K562 (cell line): Measurements from ENCODE around the gene NKAPL. TPM values are rescaled to one million over a fixed set of nuclear protein-coding genes. Genes with fewer than 3 reads are reported as not detected.
A peak's percentile ranks its signal among the peaks of the same experiment; 100 is the strongest.

ENCODE experiments used
- ATAC-seq: fragments of 200-7000 bp; cut with Tn5 transposase; 3 replicates; pipeline ENCODE4 v1.9.1; 2020; ENCODE audit warnings: moderate library complexity
- BruUV-seq: library from RNA; stranded (reverse); fragments of 400-500 nt; replicated peaks from 2 replicates; lab custom pipeline; 2021; lab: Mats Ljungman, UMichigan
- CTCF ChIA-PET: fragments of 300-600 bp; formaldehyde crosslinking; extraction: SDS; loops from one replicate; lab custom pipeline; 2021; ENCODE audit warnings: low intra/inter-chr PET ratio; lab: Yijun Ruan, JAX
- POLR2A ChIA-PET: fragments of 300-600, 350-650 bp; sonication (Branson Sonifier 250); formaldehyde crosslinking; extraction: SDS; loops from one replicate; lab custom pipeline; 2021; ENCODE audit warnings: antibody characterized with exemption, inconsistent platforms; lab: Yijun Ruan, JAX
- DNase-seq, 4 experiments: peaks; one replicate each; pipeline versions ENCODE4 v3.0.0 to v3.0.0-alpha.2; 2011 to 2018; ENCODE audit warnings: low spot score in 3 of 4, mixed read lengths in 3 of 4; ENCODE audit errors: extremely low read depth in 1 of 4
- FAIRE-seq: peaks from 2 replicates; lab custom pipeline; 2011; peaks lifted over from hg19 to GRCh38; lab: Jason Lieb, UNC
- H2AFZ ChIP-seq: 2 replicates; pipeline ENCODE4 v1.6.0; 2011; ENCODE audit warnings: low read depth, low read length, control low read depth, inconsistent platforms
- H3K27ac ChIP-seq: fragments of 200-600 bp; 3 replicates; pipeline ENCODE4 v1.8.0; 2011; ENCODE audit warnings: low read depth, mild to moderate bottlenecking, control low read depth, inconsistent platforms, low read length, moderate library complexity, mixed read lengths; ENCODE audit errors: extremely low read depth
- H3K27me3 ChIP-seq, 2 experiments: fragments of 300-600 bp in 1 of 2; 2 replicates in 1 of 2; 3 replicates in 1 of 2; pipeline versions ENCODE4 v1.6.0 to v1.8.0; 2011; ENCODE audit warnings: inconsistent platforms in 2 of 2, low read length in 2 of 2, mild to moderate bottlenecking in 1 of 2, mixed read lengths in 1 of 2, moderate library complexity in 1 of 2; ENCODE audit not compliant: control insufficient read depth in 2 of 2, insufficient read depth in 2 of 2
- H3K36me3 ChIP-seq: fragments of 300-600 bp; 3 replicates; pipeline ENCODE4 v1.8.0; 2011; ENCODE audit warnings: mild to moderate bottlenecking, low read length, inconsistent platforms; ENCODE audit not compliant: control insufficient read depth, insufficient read depth
- H3K4me1 ChIP-seq, 2 experiments: fragments of 200-600 bp in 1 of 2; replicated peaks in 1 of 2; 2 replicates in 1 of 2; 3 replicates in 1 of 2; pipeline versions ENCODE4 v1.5.1 to v1.8.0; 2011; ENCODE audit warnings: inconsistent platforms in 2 of 2, low read length in 2 of 2, mild to moderate bottlenecking in 1 of 2, mixed read lengths in 1 of 2, moderate library complexity in 1 of 2; ENCODE audit not compliant: control insufficient read depth in 2 of 2, insufficient read depth in 2 of 2
- H3K4me2 ChIP-seq: 2 replicates; pipeline ENCODE4 v1.6.1; 2011; ENCODE audit warnings: low read length, control low read depth, inconsistent platforms, mixed read lengths; ENCODE audit not compliant: insufficient read depth
- H3K4me3 ChIP-seq: fragments of 200-600 bp; sonication (generic), shearing (Covaris generic); 2 replicates; pipeline ENCODE4 v1.5.1; 2016; ENCODE audit warnings: control low read depth, inconsistent platforms
- H3K79me2 ChIP-seq: fragments of 200-600 bp; 3 replicates; pipeline ENCODE4 v1.8.0; 2011; ENCODE audit warnings: low read length, inconsistent platforms; ENCODE audit not compliant: control insufficient read depth, insufficient read depth
- H3K9ac ChIP-seq, 2 experiments: 2 replicates each; pipeline versions ENCODE4 v1.6.0 to v1.6.1; 2011; ENCODE audit warnings: low read depth in 2 of 2, low read length in 2 of 2, control low read depth in 1 of 2, inconsistent platforms in 1 of 2, mild to moderate bottlenecking in 1 of 2, mixed read lengths in 1 of 2; ENCODE audit not compliant: insufficient read depth in 1 of 2
- H3K9me1 ChIP-seq: one replicate; pipeline ENCODE4 v1.6.0; 2011; ENCODE audit warnings: inconsistent platforms, mild to moderate bottlenecking, low read length, moderate library complexity; ENCODE audit not compliant: control insufficient read depth, insufficient read depth
- H3K9me3 ChIP-seq: replicated peaks from 2 replicates; pipeline ENCODE4 v1.5.1; 2011; ENCODE audit warnings: low read depth, low read length, inconsistent platforms; ENCODE audit not compliant: control insufficient read depth, insufficient read depth
- H4K20me1 ChIP-seq: replicated peaks from 2 replicates; pipeline ENCODE4 v1.6.1; 2011; ENCODE audit warnings: low read length, inconsistent platforms, mixed read lengths; ENCODE audit not compliant: control insufficient read depth, insufficient read depth
- CBFA2T3 ChIP-seq: fragments of 450-650 bp; IDR thresholded peaks from 2 replicates; pipeline ENCODE4 v1.6.1; 2017
- CBX8 ChIP-seq: fragments of 200-600 bp; sonication (generic); IDR thresholded peaks from 2 replicates; pipeline ENCODE4 v1.6.1; 2012; ENCODE audit warnings: borderline replicate concordance, mixed run types, low read depth, mild to moderate bottlenecking, moderate library complexity, mixed read lengths, low read length, control low read depth, inconsistent platforms; ENCODE audit not compliant: poor library complexity, severe bottlenecking; ENCODE audit errors: extremely low read depth
- HEY1 ChIP-seq: fragments of 250-450 bp; sonication (Bioruptor Pico); IDR thresholded peaks from 2 replicates; pipeline ENCODE4 v1.5.0; 2020; ENCODE audit warnings: mild to moderate bottlenecking, moderate library complexity, borderline replicate concordance
- TCF7 ChIP-seq: sonication (generic); IDR thresholded peaks from 2 replicates; pipeline ENCODE4 v1.6.1; 2016; ENCODE audit warnings: antibody characterized with exemption, borderline replicate concordance
- YY1 ChIP-seq, 3 experiments: IDR thresholded peaks; 2 replicates each; pipeline ENCODE4 v1.6.1; 2011; ENCODE audit warnings: low read length in 2 of 3, mild to moderate bottlenecking in 2 of 3, moderate library complexity in 2 of 3, borderline replicate concordance in 1 of 3, control low read depth in 1 of 3, low read depth in 1 of 3; ENCODE audit not compliant: insufficient read depth in 3 of 3, insufficient replicate concordance in 2 of 3, control insufficient read depth in 1 of 3, insufficient read length in 1 of 3; ENCODE audit errors: extremely low read depth in 1 of 3
- ZFPM2 ChIP-seq: fragments of 250-450 bp; sonication (Bioruptor Pico); IDR thresholded peaks from 2 replicates; pipeline ENCODE4 v1.5.1; 2022; ENCODE audit warnings: mild to moderate bottlenecking
- WGBS: fragments of 100-300 bp; shearing (Covaris generic); methylation state at CpG from one replicate; pipeline ENCODE4 v1.1.6; 2016; ENCODE audit warnings: low coverage, mixed read lengths; ENCODE audit not compliant: insufficient coverage; ENCODE audit errors: missing lambda C conversion rate; 5-methylcytosine and 5-hydroxymethylcytosine counted together
- in situ Hi-C: fragments of 300-500 bp; cut with MboI; formaldehyde crosslinking; loops from 4 replicates; pipeline ENCODE4 v1.15.0; 2018; ENCODE audit warnings: inconsistent platforms, mixed read lengths
- intact Hi-C: fragments of 100-400 bp; cut with micrococcal nuclease; formaldehyde crosslinking; loops from 2 replicates; pipeline ENCODE4 v1.14.2; 2022
- polyA plus RNA-seq, 8 experiments: library from polyadenylated mRNA; depleted of rRNA in 4 of 8; stranded (reverse) in 5 of 8; unstranded in 3 of 8; fragments of >200 nt; fragmentation: Nextera tagmentation in 2 of 8; fragmentation: Illumina TruSeq in 1 of 8; extraction: Ambion mirVana in 2 of 8; extraction: Trizol in 1 of 8; gene quantifications; 2 replicates each; pipeline versions ENCODE4 v1.2.1 to v1.2.3, GENCODE V29; 2011 to 2014; ENCODE audit warnings: inconsistent platforms in 1 of 8, missing spikeins in 1 of 8
- total RNA-seq, 7 experiments: library from RNA; depleted of rRNA in 6 of 7; stranded (reverse); fragments of >200 nt in 6 of 7; fragmentation: Illumina TruSeq in 2 of 7; extraction: Trizol in 2 of 7; gene quantifications; 2 replicates each; pipeline versions ENCODE4 v1.2.1 to v1.2.3, GENCODE V29; 2011 to 2021; ENCODE audit warnings: low replicate concordance in 1 of 7
- TF ChIP-seq, protein P1 (sequence below): fragments of 250-450 bp; sonication (Bioruptor Pico); IDR thresholded peaks from 2 replicates; pipeline ENCODE4 v1.4.0; 2020; ENCODE audit warnings: mild to moderate bottlenecking, moderate library complexity, borderline replicate concordance
- TF ChIP-seq, protein P2 (sequence below): sonication (generic); IDR thresholded peaks from 2 replicates; pipeline ENCODE4 v1.6.1; 2016
- TF ChIP-seq, protein P3 (sequence below), 2 experiments: IDR thresholded peaks; 2 replicates each; pipeline ENCODE4 v1.6.1; 2012; ENCODE audit warnings: improper control_type of control experiment in 2 of 2, low read depth in 2 of 2, low read length in 2 of 2, borderline replicate concordance in 1 of 2

NKAPL gene
- total and polyA plus RNA-seq, 9 of the 15 experiments (the other 6 are each of a cell fraction or from before 2014, with no cell fraction given) = not detected

DNA sequence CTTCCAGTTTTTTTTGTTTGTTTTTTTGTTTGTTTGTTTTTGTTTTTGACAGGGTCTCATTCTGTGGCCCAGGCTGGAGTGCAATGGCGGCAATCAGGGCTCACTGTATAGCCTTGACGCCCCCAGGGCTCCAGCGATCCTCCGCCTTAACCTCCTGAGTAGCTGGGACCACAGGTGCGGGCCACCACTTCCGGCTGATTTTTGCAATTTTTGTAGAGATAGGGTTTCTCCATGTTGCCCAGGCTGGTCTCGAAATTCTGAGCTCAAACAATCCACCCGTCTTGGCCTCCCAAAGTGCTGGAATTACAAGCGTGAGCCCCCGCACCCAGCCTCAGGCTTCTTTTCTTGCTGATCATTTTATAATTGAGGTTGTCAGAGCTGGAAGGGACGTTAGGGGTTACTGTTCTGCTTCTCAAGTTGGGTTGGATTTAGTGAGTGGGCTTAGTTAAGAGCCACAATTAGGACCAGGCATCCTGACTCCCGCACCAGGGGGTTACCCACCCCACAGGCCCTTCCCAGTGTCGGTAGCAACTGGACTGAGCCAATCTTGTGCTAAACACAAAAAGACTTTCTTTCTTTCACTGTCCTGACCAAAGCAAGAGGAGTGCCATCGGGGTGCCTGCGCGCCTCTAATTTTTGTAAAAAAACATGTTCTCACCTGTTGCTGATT lies 47.1 kb upstream of the NKAPL start (continued):
- TF ChIP-seq, protein P1, sequence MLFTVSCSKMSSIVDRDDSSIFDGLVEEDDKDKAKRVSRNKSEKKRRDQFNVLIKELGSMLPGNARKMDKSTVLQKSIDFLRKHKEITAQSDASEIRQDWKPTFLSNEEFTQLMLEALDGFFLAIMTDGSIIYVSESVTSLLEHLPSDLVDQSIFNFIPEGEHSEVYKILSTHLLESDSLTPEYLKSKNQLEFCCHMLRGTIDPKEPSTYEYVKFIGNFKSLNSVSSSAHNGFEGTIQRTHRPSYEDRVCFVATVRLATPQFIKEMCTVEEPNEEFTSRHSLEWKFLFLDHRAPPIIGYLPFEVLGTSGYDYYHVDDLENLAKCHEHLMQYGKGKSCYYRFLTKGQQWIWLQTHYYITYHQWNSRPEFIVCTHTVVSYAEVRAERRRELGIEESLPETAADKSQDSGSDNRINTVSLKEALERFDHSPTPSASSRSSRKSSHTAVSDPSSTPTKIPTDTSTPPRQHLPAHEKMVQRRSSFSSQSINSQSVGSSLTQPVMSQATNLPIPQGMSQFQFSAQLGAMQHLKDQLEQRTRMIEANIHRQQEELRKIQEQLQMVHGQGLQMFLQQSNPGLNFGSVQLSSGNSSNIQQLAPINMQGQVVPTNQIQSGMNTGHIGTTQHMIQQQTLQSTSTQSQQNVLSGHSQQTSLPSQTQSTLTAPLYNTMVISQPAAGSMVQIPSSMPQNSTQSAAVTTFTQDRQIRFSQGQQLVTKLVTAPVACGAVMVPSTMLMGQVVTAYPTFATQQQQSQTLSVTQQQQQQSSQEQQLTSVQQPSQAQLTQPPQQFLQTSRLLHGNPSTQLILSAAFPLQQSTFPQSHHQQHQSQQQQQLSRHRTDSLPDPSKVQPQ (CRISPR knock-in tag) = no peak
- peak in 2 of 3 experiments; percentile 80 to 90 for TF ChIP-seq YY1 (IDR thresholded peaks at IDR 0.05; ENCODE audit: borderline replicate concordance in 1 of 3, control insufficient read depth in 1 of 3, extremely low read depth in 1 of 3, insufficient read depth in 3 of 3, insufficient read length in 1 of 3, insufficient replicate concordance in 2 of 3, low read depth in 1 of 3, low read length in 2 of 3)
- no peak for TF ChIP-seq ZFPM2 (CRISPR knock-in tag)

DNA sequence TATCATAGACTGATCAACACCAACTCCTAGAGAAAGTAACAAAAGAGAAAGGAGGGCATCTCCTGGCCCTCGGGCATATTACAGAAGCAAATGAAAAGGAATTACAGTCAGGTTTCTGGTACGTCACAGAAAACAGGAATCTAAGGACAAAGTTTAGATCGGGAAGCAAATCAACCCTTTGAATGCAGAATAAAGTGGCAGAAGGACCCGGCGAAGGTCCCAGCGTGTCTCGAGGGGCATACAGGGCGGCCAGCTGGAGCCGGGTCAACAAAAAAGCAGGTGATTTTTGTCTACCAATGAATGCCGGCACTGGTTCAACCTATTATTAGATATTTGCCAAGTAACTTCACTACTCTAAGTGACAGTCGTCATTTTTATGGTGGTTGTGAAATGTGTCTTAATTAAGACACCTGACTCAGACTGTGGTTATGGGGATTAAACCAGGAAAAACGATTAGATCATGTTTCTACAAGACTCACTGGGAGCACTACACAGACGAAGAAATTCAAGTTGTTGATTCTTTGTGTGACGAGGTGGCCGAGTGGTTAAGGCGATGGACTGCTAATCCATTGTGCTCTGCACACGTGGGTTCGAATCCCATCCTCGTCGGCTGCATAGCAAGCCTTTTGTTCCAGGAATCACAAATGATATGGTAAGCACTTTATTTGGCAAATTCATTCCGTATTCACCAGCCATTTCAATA lies 46.4 kb upstream of the NKAPL start:
- ChIA-PET POLR2A (interaction anchor here (0.7 to 2.3 kb wide), 11 partner anchors 8 to 404 kb away, joined by 3 to 19 read pairs (median 3); no protein-coding TSS in a partner anchor), CTCF (interaction anchor here (0.6 kb wide), 1 partner anchor 144 kb away, joined by 3 read pairs; no protein-coding TSS in a partner anchor)
- WGBS = under 1% methylated on average over 21 of the region's 21 CpGs
- H2AFZ ChIP-seq = peak overlapping the region; percentile 96
- H3K9me3 ChIP-seq = peaks cover 5% of the 10 kb centered on the region; the same call in 1 of the 2 replicates
- peaks cover 16 to 23% of the 10 kb centered on the region in 2 experiments for H3K4me1 ChIP-seq
- in situ Hi-C loops = no loop called here
- H3K9me1 ChIP-seq = no peaks in the 10 kb centered on the region
- H3K9ac ChIP-seq = peak overlapping the region; percentile 70 to 91; a peak in 3 of 4 replicates
- H3K4me2 ChIP-seq = peak overlapping the region; percentile 86
- FAIRE-seq (peak; percentile 83), ATAC-seq (peak; percentile 78), DNase-seq (peak; percentile 80 to 95 (median 82))
- peak overlapping the region; percentile 74 for H3K27ac ChIP-seq
- H3K4me3 ChIP-seq = peak overlapping the region; percentile 48
- H3K79me2 ChIP-seq = peaks cover 8% of the 10 kb centered on the region
- TSS peak; percentile 99 for BruUV-seq
- no peaks in the 10 kb centered on the region for H3K36me3 ChIP-seq
- intact Hi-C loops = loop anchor here (2.0 to 10.0 kb wide), 5 partner anchors 50 to 1048 kb away; a partner anchor contains a TSS
- H4K20me1 ChIP-seq = no peaks in the 10 kb centered on the region; the same call in 1 of the 2 replicates
- no peaks in the 10 kb centered on the region for H3K27me3 ChIP-seq
- TF ChIP-seq HEY1 (no peak), TCF7 (0 out of 2 replicates have a peak, but pooled peaks have one; percentile 59), CBX8 (no peak), CBFA2T3 (no peak)
- TF ChIP-seq, protein P2, sequence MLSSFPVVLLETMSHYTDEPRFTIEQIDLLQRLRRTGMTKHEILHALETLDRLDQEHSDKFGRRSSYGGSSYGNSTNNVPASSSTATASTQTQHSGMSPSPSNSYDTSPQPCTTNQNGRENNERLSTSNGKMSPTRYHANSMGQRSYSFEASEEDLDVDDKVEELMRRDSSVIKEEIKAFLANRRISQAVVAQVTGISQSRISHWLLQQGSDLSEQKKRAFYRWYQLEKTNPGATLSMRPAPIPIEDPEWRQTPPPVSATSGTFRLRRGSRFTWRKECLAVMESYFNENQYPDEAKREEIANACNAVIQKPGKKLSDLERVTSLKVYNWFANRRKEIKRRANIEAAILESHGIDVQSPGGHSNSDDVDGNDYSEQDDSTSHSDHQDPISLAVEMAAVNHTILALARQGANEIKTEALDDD = peak; percentile 89
- TF ChIP-seq, protein P3, sequence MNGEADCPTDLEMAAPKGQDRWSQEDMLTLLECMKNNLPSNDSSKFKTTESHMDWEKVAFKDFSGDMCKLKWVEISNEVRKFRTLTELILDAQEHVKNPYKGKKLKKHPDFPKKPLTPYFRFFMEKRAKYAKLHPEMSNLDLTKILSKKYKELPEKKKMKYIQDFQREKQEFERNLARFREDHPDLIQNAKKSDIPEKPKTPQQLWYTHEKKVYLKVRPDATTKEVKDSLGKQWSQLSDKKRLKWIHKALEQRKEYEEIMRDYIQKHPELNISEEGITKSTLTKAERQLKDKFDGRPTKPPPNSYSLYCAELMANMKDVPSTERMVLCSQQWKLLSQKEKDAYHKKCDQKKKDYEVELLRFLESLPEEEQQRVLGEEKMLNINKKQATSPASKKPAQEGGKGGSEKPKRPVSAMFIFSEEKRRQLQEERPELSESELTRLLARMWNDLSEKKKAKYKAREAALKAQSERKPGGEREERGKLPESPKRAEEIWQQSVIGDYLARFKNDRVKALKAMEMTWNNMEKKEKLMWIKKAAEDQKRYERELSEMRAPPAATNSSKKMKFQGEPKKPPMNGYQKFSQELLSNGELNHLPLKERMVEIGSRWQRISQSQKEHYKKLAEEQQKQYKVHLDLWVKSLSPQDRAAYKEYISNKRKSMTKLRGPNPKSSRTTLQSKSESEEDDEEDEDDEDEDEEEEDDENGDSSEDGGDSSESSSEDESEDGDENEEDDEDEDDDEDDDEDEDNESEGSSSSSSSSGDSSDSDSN (IDR thresholded peaks at IDR 0.05; ENCODE audit: borderline replicate concordance in 1 of 2, low read depth in 2 of 2, low read length in 2 of 2) = 0 out of 4 replicates have a peak, but pooled peaks of 1 of the 2 experiments have one; percentile 62
